Astrocyte of the hippocampus (primary cell): ENCODE results near the gene LPGAT1.

ENCODE experiments used
- DNase-seq: peaks from one replicate; pipeline ENCODE4 v3.0.0; 2011; ENCODE audit warnings: low read depth, low spot score

The LPGAT1 gene

GRCh38 chr1:211762206-211762605 lies 68.4 kb downstream of the LPGAT1 start:
- DNase-seq, result no peak

GRCh38 chr1:211761400-211761799 lies 69.2 kb downstream of the LPGAT1 start:
- DNase-seq, result no peak

- no peak for DNase-seq
These were observed 74.0 kb downstream of the LPGAT1 start for GRCh38 chr1:211756471-211757020.

GRCh38 chr1:211753649-211754251 lies 76.8 kb downstream of the LPGAT1 start:
- no peak for DNase-seq

GRCh38 chr1:211752951-211753486 lies 77.5 kb downstream of the LPGAT1 start:
- no peak for DNase-seq

GRCh38 chr1:211752317-211752716 lies 78.2 kb downstream of the LPGAT1 start:
- DNase-seq, result no peak

- no peak for DNase-seq
These were observed 79.1 kb downstream of the LPGAT1 start for GRCh38 chr1:211751438-211751837.

- no peak for DNase-seq
These were observed 80.0 kb downstream of the LPGAT1 start for GRCh38 chr1:211750599-211750998.

- no peak for DNase-seq
These were observed 81.3 kb downstream of the LPGAT1 start for GRCh38 chr1:211749251-211749650.

- DNase-seq, result no peak
These were observed 81.8 kb downstream of the LPGAT1 start for GRCh38 chr1:211748810-211749209.

- DNase-seq, result no peak
These were observed 87.6 kb downstream of the LPGAT1 start for GRCh38 chr1:211742889-211743529.

GRCh38 chr1:211742272-211742671 lies 88.3 kb downstream of the LPGAT1 start:
- DNase-seq, result no peak

- peak; percentile 75 for DNase-seq
These were observed 88.8 kb downstream of the LPGAT1 start for GRCh38 chr1:211741788-211742187.

- no peak for DNase-seq
These were observed 89.4 kb downstream of the LPGAT1 start for GRCh38 chr1:211741116-211741515.

- DNase-seq, result no peak
These were observed 90.7 kb downstream of the LPGAT1 start for GRCh38 chr1:211739671-211740411.

GRCh38 chr1:211738691-211739301 lies 91.8 kb downstream of the LPGAT1 start:
- peak; percentile 41 for DNase-seq

GRCh38 chr1:211738096-211738690 lies 92.4 kb downstream of the LPGAT1 start:
- DNase-seq, result no peak

GRCh38 chr1:211737115-211738035 lies 93.2 kb downstream of the LPGAT1 start:
- DNase-seq, result no peak

GRCh38 chr1:211736351-211736915 lies 94.1 kb downstream of the LPGAT1 start:
- DNase-seq, result peak; percentile 80
